NCI-H1694 treated with DMSO at 0.1 percent for 48 hours (cell line): ENCODE data around the gene FURIN.
"Not testable (repeated sequence)": the region's sequence is repeated elsewhere in the genome, so short reads cannot be mapped to it uniquely, and the experiment has no call there.

Experiments
- DNase-seq: peaks from one replicate; lab custom pipeline; 2025; lab: John Stamatoyannopoulos, UW

Gene FURIN

DNA sequence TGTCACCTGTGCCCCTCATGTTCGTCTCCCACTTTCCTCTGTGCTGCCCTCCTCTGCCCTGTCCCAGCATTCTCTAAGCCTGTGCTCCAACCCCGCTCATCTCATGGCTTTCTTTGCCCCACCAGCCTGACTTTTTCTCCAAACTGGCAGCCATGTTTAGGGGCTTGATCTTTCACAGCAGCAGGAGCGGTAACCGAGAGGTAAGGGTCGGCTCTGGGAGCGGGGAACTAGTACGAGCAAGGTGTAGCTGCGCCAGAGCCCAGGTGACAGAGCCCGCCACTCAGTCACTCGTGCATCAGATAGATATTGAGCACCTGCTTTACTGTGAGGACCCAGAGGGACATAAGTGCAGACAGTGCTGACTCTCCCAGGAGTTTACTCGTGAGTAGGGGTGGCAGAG lies 48.1 kb downstream of the FURIN start:
- DNase-seq: no peak

DNA sequence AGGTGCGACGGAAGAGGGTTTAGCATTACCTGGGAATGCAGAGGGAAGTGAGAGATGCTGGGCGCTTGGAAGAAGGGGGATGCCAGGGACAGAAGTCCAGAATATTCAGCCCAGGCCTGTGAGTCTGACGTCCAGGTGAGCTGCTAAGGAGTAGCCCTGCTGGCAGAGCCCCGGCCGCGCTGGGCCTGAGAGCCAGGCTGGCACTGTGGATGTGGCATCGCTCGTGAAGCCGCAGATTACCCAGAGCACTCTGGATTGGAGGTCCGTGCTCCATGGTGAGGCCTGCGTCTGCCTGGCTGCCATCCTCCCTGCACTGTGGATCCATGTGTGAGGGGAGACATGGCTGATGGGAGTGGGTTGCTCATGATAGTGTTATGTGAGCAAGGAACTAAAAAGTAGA lies 49.2 kb downstream of the FURIN start:
- no peak for DNase-seq

DNA sequence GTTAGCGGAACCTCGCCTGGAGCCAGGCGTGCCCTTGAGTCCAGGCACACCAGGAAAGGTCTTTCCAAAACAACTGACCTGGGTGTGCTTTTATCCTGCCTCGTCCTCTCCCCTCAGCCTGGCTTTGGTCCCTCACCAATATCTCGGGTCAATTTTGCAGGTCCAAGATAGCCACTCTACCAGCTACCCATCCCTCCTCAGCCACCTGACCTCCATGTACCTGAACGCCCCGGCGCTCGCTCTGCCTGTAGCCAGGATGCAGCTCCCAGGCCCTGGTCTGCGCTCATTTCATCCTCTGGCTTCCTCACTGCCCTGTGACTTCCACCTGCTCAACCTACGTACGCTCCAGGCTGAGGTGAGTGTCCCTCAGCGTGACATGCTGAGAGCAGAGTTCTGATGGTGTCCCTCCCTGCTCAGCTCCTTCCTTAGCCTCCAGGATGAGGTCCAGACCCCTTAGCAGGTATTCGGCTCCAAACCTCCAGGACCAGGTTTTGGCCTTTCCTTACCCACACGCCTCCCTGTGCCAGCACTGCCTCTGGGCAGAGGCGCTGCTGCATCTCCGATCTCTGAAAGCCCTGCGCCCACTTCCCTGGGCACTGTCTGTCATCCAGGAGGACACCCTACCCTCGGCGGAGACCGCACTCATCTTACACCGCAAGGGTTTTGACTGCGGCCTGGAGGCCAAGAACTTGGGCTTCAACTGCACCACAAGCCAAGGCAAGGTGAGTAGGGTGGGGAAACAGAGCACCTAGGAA lies 49.8 kb downstream of the FURIN start:
- DNase-seq: no peak

DNA sequence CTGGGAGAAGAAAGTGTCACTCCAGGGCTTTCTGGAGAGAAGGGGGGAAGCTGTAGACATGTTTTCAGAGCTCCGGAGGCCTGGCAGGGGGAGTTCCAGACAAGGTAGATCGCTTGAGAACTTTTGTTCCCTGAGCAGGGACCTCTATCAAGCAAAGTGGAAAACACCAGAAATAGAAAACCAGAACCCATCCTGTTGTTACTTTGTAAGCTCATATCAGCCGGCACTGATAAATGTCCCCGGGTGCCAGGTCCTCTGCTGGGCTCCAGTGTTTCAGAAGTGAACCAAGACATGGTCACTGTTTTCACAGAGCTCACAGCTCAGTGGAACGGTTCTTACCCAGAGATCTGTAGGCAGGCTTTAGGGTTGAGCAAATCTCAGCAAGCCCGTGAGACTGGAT lies 50.4 kb downstream of the FURIN start:
- no peak for DNase-seq

DNA sequence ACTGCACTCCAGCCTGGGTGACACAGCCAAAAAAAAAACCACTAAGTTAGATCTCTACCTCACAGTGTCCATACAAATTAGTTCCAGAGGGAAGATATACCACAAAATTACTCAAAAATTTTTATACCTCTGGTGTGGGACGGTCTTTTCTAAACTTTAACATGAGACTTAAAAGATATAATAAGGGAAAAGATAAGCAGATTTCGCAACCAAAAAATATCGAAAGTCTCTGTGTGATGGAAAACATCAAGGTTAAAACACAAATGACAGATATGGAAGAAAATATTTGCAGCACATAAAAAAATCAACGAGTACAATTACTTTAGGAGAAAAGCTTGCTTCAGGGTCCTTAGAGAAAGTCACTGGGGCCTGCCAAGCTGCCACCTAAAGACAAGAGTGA lies 53.5 kb downstream of the FURIN start:
- DNase-seq: no peak

DNA sequence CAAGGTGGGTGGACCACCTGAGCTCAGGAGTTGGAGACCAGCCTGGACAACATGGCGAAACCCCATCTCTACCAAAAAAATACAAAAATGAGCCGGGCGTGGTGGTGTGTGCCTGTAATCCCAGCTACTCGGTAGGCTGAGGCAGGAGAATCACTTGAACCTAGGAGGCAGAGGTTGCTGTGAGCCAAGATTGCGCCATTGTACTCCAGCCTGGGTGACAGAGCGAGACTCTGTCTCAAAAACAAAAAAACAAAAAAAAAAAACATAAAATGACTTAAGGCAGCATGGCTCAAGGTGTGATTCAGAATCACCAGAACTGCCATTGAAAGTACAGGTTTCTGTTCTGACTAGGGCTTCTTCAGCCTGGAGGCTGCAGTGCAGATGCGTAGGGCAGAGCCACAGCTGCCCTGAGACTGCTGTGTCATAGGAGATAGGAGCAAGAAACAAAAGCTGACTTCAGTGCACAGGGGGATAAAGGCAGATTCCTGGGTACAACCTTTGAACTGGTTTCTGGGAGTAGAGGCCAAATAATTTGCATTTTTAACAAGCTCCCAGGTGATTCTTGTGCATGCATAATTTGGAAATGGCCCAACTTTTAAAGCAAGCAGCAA lies 54.4 kb downstream of the FURIN start:
- not testable (repeated sequence) for DNase-seq

DNA sequence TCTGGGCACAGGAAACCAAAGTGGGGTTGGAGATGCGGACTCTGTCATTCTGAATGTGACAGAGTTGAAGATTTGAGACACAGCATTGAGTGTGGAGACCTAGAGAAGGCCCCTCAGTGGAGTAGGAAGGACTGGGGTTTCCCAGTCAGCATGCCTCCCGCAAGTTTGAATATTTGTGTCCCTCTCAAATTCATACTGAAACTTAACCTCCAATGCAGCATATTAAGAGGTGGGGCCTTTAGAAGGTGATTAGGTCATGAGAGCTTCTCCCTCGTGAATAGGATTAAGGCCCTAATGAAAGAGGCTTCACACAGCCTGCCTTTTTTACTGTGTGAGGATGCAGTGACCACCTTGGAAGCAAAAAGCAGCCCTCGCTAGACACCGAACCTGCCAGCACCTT lies 56.0 kb downstream of the FURIN start:
- no peak for DNase-seq

DNA sequence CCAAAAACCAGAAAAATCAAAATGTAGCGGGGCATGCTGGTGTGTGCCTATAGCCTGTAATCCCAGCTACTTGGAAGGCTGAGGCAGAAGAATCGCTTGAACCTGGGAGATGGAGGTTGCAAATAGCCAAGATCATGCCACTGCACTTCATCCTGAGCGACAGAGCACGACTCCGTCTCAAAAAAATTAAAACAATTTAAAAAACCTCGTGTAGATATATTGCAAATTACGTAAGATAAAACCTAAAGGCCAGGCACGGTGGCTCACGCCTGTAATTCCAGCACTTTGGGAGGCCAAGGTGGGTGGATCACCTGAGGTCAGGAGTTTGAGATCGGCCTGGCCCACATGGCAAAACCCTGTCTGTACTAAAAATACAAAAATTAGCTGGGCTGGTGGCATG lies 58.4 kb downstream of the FURIN start:
- DNase-seq: not testable (repeated sequence)

DNA sequence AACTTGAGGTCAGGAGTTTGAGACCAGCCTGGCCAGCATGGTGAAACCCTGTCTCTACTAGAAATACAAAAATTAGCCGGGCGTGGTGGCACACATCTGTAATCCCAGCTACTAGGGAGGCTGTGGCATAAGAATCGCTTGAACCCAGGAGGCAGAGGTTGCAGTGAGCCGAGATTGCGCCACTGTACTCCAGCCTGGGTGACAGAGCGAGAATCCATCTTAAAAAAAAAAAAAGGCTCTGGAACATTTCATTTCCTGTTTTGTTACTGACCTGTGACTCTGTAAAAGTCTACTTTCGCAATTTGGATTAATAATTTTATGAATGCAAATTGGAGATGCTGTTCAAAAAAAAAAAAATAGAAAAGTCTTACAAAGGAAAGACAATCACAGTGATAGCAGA lies 59.7 kb downstream of the FURIN start:
- not testable (repeated sequence) for DNase-seq

DNA sequence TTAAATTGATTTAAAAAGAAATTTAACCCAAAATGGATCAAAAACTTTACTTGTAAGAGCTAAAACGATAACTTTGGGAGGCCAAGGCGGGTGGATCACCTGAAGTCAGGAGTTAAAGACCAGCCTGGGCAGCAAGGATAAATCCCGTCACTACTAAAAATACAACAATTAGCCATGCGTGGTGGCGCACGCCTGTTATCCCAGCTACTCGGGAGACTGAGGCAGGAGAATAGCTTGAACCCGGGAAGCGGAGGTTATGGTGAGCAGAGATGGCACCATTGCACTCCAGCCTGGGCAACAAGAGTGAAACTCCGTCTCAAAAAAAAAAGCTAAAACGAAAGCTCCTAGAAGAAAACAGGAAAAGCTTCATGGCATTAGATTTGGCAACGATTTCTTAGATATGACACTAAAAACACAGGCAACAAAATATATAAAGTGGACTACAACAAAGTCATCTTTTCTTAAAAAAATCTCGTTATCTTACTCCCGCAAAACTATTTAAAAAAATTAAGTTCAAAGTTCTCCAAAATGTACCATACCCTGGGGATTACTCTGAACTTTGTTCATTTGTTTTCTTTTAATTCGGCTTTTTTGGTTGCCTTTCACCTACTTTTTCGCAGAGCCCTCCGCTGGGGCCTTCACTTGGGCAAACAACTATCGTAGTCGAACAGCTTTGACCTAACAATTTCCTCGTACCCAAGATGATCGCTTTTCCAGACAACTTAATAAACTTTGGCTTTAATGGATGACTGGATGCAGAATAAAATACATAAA lies 61.0 kb downstream of the FURIN start:
- DNase-seq: no peak

DNA sequence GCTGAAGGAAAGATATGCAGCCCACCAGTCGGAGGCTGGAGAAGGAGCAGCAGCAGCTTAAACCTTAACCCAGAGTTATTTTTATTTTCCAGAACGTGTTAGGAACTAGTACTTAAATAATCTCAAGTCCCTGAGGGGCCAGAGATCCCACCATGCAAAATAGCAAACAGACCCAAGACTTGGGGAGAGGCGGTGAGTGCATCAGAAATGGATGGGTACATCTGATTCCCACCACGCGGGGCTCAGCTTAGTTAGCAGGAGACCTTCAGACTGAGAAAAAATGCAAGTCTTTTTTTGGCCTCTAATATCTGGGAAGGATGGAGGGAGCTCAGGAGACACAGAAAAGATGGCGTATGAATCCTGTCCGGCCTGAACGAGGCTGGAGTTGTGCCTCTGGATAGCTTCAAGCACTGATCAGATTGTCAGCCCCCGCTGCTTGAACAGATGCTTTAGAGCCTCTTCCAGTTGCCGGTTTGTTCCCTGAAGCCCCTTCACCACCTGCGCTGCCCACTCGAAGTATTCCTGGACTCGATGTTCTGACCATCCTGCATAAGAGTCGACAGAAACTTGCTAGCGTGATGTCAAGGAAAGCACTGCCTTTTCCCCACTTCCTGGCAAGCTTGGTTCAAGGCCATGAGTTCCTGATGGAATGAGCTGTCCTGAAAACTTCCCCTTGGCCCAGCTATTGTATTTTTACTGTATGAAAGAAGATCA lies 62.6 kb downstream of the FURIN start:
- peak; percentile 13 for DNase-seq

DNA sequence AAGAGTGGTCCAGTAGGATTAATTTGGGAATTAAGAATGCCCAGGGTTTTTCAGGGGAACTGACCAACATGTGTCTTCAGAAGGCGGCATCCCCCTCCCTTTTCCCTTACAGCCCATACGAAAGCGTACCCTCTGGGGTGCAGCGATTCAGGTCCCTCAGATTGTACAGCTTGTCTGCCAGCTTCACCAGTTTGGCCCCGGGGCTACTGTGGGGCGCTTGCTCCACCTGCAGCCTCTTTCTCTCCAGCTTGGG lies 63.1 kb downstream of the FURIN start:
- no peak for DNase-seq

DNA sequence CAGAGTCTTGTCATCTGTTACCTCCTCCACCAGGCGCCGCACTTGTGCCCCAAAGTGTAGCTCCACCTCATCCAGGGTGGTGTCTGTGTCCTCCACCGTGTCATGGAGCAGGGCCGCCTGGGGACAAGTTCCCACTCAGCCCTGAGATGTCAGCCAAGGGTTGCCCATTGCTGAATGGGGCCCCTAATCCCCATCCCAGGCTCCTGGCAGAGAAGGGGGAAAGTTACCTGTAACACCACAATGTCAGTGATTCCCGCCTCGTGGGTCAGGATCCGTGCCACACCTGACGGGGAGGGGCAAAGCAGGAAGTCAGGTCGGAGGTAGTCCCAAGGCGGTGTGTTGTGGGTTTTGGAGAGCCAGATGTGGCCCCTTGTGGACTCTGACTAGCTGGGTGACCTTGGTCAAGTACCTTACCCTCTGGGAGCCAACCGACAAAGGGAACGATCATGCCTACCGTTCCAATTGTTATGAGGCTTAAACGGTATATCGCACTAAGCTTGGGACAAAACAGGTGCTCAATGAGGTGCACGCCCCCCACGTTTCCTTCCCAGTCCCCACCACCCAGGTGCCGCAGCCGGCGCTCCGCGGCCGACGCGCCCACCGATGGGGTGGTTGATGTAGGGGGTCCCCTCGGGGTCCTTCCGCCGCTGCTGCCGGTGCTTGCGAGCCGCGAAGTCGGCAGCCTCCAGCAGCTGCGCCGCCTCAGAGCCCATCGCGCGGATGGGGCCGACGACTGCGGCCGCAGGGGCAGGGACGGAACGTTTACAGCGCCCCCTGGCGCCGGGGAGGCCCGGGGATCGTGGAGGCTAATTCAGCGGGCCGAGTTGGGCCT lies 63.7 kb downstream of the FURIN start, which contains the start of gene HDDC3:
TSS of gene HDDC3 (minus strand) at position 722 of the 832 bp plus-strand sequence. CDS start at position 713, 9 bp downstream.
- peak; percentile 76 for DNase-seq

DNA sequence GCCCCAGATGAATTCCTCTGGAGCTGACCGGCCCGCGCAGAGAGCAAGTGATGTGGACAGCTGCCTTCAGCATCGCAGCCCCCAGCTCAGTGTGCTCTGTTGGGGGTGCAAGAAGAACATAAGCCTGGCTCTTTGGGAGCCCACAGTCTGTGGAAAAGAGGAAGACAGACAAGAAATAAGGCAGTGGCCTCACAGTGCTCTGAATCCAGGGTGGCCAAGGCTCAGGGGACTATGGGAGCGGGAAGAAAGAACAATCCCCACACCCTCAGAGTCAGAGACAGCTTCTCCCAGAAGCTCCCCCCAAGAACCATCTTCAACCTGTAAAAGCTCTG lies 64.2 kb downstream of the FURIN start:
- DNase-seq: no peak
